ENCODE measurements around the gene CCDC157.

DNA sequence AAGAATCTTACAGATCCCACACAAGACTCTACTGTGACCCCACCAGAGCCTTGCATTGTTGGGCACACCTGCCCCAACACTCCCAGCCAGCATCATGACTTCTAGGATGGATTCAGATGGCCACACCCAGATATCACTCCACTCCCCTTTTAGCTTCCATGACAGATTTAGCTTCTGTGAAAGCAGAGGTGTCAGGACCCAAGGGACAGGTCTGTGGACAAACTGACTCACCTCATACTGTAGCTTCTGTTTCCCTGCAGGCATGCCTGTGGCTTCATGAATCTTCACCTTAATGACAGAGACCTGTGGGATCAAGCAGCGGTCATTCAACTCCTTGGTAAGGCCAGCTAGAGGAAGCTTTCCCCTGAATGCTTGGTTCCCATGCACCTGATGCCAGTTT, 21.6 kb upstream of the CCDC157 start:
- TF ChIP-seq, protein P1, sequence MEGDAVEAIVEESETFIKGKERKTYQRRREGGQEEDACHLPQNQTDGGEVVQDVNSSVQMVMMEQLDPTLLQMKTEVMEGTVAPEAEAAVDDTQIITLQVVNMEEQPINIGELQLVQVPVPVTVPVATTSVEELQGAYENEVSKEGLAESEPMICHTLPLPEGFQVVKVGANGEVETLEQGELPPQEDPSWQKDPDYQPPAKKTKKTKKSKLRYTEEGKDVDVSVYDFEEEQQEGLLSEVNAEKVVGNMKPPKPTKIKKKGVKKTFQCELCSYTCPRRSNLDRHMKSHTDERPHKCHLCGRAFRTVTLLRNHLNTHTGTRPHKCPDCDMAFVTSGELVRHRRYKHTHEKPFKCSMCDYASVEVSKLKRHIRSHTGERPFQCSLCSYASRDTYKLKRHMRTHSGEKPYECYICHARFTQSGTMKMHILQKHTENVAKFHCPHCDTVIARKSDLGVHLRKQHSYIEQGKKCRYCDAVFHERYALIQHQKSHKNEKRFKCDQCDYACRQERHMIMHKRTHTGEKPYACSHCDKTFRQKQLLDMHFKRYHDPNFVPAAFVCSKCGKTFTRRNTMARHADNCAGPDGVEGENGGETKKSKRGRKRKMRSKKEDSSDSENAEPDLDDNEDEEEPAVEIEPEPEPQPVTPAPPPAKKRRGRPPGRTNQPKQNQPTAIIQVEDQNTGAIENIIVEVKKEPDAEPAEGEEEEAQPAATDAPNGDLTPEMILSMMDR (IDR thresholded peaks at IDR 0.05): no peak
- TF ChIP-seq POLR2AphosphoS5 (IDR thresholded peaks at IDR 0.05): no peak
- no peak for TF ChIP-seq POLR2A (IDR thresholded peaks at IDR 0.05)

All from upper lobe of left lung (tissue), 4 donors.